NOMO-1 treated with dmso at 0.1 percent for 144 hours (cell line): ENCODE data around the gene KRTAP4-3.
"Not testable (repeated sequence)": the region's sequence is repeated elsewhere in the genome, so short reads cannot be mapped to it uniquely, and the experiment has no call there.

ENCODE experiments used
- DNase-seq: peaks from one replicate; lab custom pipeline; 2025; ENCODE audit not compliant: unreplicated experiment; lab: John Stamatoyannopoulos, UW

The KRTAP4-3 gene

DNA sequence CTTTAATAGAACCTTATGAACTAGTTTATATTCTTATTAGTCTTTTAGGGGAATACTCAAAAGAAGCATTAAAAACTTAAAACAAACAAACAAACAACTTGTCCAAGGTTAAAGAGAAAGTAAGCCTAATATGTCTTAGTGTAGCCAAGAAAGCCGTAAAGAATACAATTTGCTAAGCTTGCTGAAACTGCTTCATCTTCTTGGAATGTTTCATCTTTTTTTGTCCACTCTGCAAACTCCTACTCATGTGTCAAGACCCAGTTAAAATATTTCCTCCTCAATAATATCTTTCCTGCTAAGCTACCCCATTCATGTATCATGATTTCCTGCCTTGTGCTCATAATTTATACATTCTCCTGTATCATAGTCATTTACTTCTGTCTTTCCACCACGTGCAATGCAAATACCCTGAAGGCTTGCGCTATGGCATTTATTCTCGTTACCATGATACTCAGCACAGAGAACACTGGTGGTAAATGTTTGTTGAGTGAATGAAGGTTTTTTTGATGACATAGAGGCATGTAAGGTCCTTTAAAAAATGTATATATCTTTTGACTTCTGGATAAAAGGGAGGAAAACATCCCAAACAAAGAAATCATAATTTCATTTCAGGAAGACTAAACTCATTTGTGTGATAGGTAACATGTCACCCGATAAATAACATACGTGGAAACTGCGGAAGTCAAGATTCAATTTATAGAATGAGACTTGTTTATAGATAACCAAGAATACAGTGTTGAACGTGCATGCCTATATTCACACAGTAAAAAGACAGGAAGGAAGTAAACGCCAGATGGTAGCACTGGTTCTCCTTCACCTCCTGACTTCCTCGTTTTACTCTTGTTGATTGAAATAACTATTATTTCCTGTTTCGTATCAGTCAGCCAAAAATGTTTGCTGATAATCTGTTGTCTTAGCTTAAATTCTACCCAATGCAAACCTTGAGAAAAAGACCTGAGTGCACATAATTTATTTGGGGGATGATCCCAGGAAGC lies 48.0 kb downstream of the KRTAP4-3 start:
- not testable (repeated sequence) for DNase-seq

DNA sequence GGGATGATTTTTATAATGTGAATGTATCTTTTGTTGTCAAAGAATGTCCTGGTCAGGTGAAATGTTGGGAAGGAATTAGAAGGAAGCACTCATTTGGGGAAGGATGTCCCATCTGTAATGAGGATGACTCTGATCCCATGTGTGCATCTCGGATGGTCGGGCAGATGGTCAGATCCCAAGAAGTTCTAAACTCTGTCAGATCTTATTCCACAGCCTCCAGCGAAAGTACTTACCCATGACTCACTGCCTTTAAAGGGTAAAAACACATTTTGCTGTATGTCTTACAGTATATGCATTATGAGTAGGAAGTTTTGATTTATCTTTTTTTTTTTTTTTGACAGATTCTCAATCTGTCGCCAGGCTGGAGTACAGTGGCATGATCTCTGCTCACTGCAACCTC lies 49.3 kb downstream of the KRTAP4-3 start:
- DNase-seq: no peak

DNA sequence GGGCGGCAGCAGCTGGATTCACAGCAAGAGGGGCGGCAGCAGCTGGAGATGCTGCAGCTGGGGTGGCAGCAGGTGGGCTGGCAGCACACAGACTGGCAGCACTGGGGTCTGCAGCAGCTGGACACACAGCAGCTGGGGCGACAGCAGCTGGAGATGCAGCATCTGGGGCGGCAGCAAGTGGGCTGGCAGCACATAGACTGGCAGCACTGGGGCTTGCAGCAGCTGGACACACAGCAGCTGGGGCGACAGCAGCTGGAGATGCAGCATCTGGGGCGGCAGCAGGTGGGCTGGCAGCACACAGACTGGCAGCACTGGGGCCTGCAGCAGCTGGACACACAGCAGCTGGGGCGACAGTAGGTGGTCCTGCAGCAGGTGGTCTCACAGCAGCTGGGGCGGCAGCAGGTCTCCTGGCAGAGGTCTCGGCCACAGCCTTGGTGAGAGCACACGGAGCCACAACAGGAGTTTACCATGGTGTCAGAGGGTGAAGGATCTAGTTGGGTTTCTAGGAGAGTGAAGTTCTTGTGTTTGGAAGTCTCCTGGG lies 50.1 kb downstream of the KRTAP4-3 start, which contains the start of gene KRTAP4-11:
KRTAP4-11 (minus strand) TSS at position 528 of the 541 bp plus-strand sequence; CDS start at position 470, 58 bp downstream.
- not testable (repeated sequence) for DNase-seq
